Measurements from ENCODE around the gene MEG3. TPM values are rescaled to one million over a fixed set of nuclear protein-coding genes. Genes with fewer than 3 reads are reported as not detected.

The MEG3 gene
- total RNA-seq, 1 experiment from 2014 or later: not detected

- ChIA-PET POLR2A (ENCODE audit: unreplicated experiment) (no interaction called here), CTCF (no interaction called here)
- no peak for TF ChIP-seq CTCF (conservative IDR thresholded peaks at IDR 0.05)
- TF ChIP-seq EZH2 (IDR thresholded peaks at IDR 0.05; ENCODE audit: low read depth): no peak
- BruUV-seq (replicated peaks): no TSS peak
- H3K9me2 ChIP-seq (ENCODE audit: insufficient read depth): no peaks in the 10 kb centered on the region
- no peaks in the 10 kb centered on the region for H3K36me3 ChIP-seq (ENCODE audit: low read depth)
- H3K27ac ChIP-seq: no peak overlapping the region
- no peaks in the 10 kb centered on the region for H3K4me1 ChIP-seq (replicated peaks; ENCODE audit: insufficient read depth)
- H3F3A ChIP-seq (ENCODE audit: insufficient read depth, low read depth): no peaks in the 10 kb centered on the region
- H3K27me3 ChIP-seq (ENCODE audit: insufficient read depth, low read depth): peaks cover 29% of the 10 kb centered on the region
- H3K79me2 ChIP-seq (ENCODE audit: low read depth): no peaks in the 10 kb centered on the region
- intact Hi-C loops (cut with micrococcal nuclease; ENCODE audit: unreplicated experiment): no loop called here
- DNase-seq: no peak
- H3K9me3 ChIP-seq (ENCODE audit: insufficient read depth, low read depth): no peaks in the 10 kb centered on the region
- no peak overlapping the region for H3K4me2 ChIP-seq
- no peaks in the 10 kb centered on the region for H4K20me1 ChIP-seq (ENCODE audit: insufficient read depth)
- no peak overlapping the region for H2AFZ ChIP-seq
- no peak overlapping the region for H3K4me3 ChIP-seq
Measured at GRCh38 chr14:100860556-100861187, 34.8 kb downstream of the MEG3 start.

GRCh38 chr14:100861188-100861936 is 35.4 kb downstream of the MEG3 start:
- POLR2A ChIA-PET (ENCODE audit: unreplicated experiment): no interaction called here
- intact Hi-C loops (cut with micrococcal nuclease; ENCODE audit: unreplicated experiment): no loop called here

GRCh38 chr14:100861937-100862247 is 36.0 kb downstream of the MEG3 start:
- Histone ChIP-seq H3K27ac (no peak overlapping the region), H3K4me1 (replicated peaks; ENCODE audit: insufficient read depth) (no peaks in the 10 kb centered on the region), H3K27me3 (ENCODE audit: insufficient read depth, low read depth) (peaks cover 36% of the 10 kb centered on the region), H3K4me3 (no peak overlapping the region), H3K4me2 (no peak overlapping the region), H2AFZ (no peak overlapping the region), H3K9me3 (ENCODE audit: insufficient read depth, low read depth) (no peaks in the 10 kb centered on the region), H3K9me2 (ENCODE audit: insufficient read depth) (no peaks in the 10 kb centered on the region), H3K79me2 (ENCODE audit: low read depth) (no peaks in the 10 kb centered on the region), H3K36me3 (ENCODE audit: low read depth) (no peaks in the 10 kb centered on the region), H3F3A (ENCODE audit: insufficient read depth, low read depth) (no peaks in the 10 kb centered on the region), H4K20me1 (ENCODE audit: insufficient read depth) (no peaks in the 10 kb centered on the region)
- POLR2A ChIA-PET (ENCODE audit: unreplicated experiment): no interaction called here
- CTCF ChIA-PET: no interaction called here
- intact Hi-C loops (cut with micrococcal nuclease; ENCODE audit: unreplicated experiment): no loop called here
- BruUV-seq (replicated peaks): no TSS peak
- no peak for DNase-seq
- TF ChIP-seq EZH2 (IDR thresholded peaks at IDR 0.05; ENCODE audit: low read depth): no peak
- no peak for TF ChIP-seq CTCF (conservative IDR thresholded peaks at IDR 0.05)

More at GRCh38 chr14:100861188-100861936, 35.4 kb downstream of the MEG3 start:
- H4K20me1 ChIP-seq (ENCODE audit: insufficient read depth): no peaks in the 10 kb centered on the region
- H3K9me2 ChIP-seq (ENCODE audit: insufficient read depth): no peaks in the 10 kb centered on the region
- no peak for TF ChIP-seq CTCF (conservative IDR thresholded peaks at IDR 0.05)
- no peak for TF ChIP-seq EZH2 (IDR thresholded peaks at IDR 0.05; ENCODE audit: low read depth)
- no peak overlapping the region for H2AFZ ChIP-seq
- H3K27me3 ChIP-seq (ENCODE audit: insufficient read depth, low read depth): peaks cover 35% of the 10 kb centered on the region
- H3K4me2 ChIP-seq: no peak overlapping the region
- H3F3A ChIP-seq (ENCODE audit: insufficient read depth, low read depth): no peaks in the 10 kb centered on the region
- no peaks in the 10 kb centered on the region for H3K4me1 ChIP-seq (replicated peaks; ENCODE audit: insufficient read depth)
- CTCF ChIA-PET: no interaction called here
- H3K4me3 ChIP-seq: no peak overlapping the region
- H3K9me3 ChIP-seq (ENCODE audit: insufficient read depth, low read depth): no peaks in the 10 kb centered on the region
- BruUV-seq (replicated peaks): no TSS peak
- H3K36me3 ChIP-seq (ENCODE audit: low read depth): no peaks in the 10 kb centered on the region
- no peak for DNase-seq
- H3K27ac ChIP-seq: no peak overlapping the region
- no peaks in the 10 kb centered on the region for H3K79me2 ChIP-seq (ENCODE audit: low read depth)

Measured in PC-9 (cell line).